Measurements from ENCODE around the gene SPPL3. TPM values are rescaled to one million over a fixed set of nuclear protein-coding genes. Genes with fewer than 3 reads are reported as not detected.

Gene SPPL3
- total and polyA plus RNA-seq, 12 donors = 9.7 to 45.0 (median 35.7) TPM

- TF ChIP-seq, protein P1, sequence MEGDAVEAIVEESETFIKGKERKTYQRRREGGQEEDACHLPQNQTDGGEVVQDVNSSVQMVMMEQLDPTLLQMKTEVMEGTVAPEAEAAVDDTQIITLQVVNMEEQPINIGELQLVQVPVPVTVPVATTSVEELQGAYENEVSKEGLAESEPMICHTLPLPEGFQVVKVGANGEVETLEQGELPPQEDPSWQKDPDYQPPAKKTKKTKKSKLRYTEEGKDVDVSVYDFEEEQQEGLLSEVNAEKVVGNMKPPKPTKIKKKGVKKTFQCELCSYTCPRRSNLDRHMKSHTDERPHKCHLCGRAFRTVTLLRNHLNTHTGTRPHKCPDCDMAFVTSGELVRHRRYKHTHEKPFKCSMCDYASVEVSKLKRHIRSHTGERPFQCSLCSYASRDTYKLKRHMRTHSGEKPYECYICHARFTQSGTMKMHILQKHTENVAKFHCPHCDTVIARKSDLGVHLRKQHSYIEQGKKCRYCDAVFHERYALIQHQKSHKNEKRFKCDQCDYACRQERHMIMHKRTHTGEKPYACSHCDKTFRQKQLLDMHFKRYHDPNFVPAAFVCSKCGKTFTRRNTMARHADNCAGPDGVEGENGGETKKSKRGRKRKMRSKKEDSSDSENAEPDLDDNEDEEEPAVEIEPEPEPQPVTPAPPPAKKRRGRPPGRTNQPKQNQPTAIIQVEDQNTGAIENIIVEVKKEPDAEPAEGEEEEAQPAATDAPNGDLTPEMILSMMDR (IDR thresholded peaks at IDR 0.05) = no peak
- no peaks in the 10 kb centered on the region for H3K36me3 ChIP-seq
- DNase-seq (no peak), ATAC-seq (no peak)
- H3K4me3 ChIP-seq = no peak overlapping the region
- no peaks in the 10 kb centered on the region for H3K9me3 ChIP-seq
- no peaks in the 10 kb centered on the region for H3K27me3 ChIP-seq
- WGBS, 2 donors = 69% methylated on average over 2 of the region's 2 CpGs
- intact Hi-C loops (cut with DNase I) = no loop called here
- H3K4me1 ChIP-seq = peaks cover 0 to 65% (median 32%) of the 10 kb centered on the region in 9 donors
- no peak overlapping the region for H3K27ac ChIP-seq
Observed at GRCh38 chr12:120818416-120818815, 85.7 kb downstream of the SPPL3 start.

- TF ChIP-seq, protein P1 (IDR thresholded peaks at IDR 0.05) = no peak
- WGBS, 2 donors = 83 to 88% methylated on average over 6 of the region's 6 CpGs
- H3K4me1 ChIP-seq = peaks cover 0 to 61% (median 26%) of the 10 kb centered on the region in 9 donors
- H3K9me3 ChIP-seq = no peaks in the 10 kb centered on the region
- DNase-seq = no peak
- H3K36me3 ChIP-seq = no peaks in the 10 kb centered on the region
- no peaks in the 10 kb centered on the region for H3K27me3 ChIP-seq
- no peak overlapping the region for H3K4me3 ChIP-seq
- no peak for ATAC-seq
- intact Hi-C loops (cut with DNase I) = no loop called here
- H3K27ac ChIP-seq = no peak overlapping the region
Observed at GRCh38 chr12:120817559-120818330, 86.4 kb downstream of the SPPL3 start.

- Histone ChIP-seq H3K9me3 (no peaks in the 10 kb centered on the region), H3K27me3 (no peaks in the 10 kb centered on the region), H3K4me3 (no peak overlapping the region), H3K27ac (no peak overlapping the region), H3K4me1 (peaks cover 0 to 47% (median 20%) of the 10 kb centered on the region in 9 donors), H3K36me3 (no peaks in the 10 kb centered on the region)
- DNase-seq = no peak
- no peak for ATAC-seq
- 50 to 81% methylated on average over 2 of the region's 2 CpGs for WGBS, 2 donors
- intact Hi-C loops (cut with DNase I) = no loop called here
- TF ChIP-seq, protein P1 (IDR thresholded peaks at IDR 0.05) = no peak
Observed at GRCh38 chr12:120816363-120816762, 87.8 kb downstream of the SPPL3 start.

DNA sequence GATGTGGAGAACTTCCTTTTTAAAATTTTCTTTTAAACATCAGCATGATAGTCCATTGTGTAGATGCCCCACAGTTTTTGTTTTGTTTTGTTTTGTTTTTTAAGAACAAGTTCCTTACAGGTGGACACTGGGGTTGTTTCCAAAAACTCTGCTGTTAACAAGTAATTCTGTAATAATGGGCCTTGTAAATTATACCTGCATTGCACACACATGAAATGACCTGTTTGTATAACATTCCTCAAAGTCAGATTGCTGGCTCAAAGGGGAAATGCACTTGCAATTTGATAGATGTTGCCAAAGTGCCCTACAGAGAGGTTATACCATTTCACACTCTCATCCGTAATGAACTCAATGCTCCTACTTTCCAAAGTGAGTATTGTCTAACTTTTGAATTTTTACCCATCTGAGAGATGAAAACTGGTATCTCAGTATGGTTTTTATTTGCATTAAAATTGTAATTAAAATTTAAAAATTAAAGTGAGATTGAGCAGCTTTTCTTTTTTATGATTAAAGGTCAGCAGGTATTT, 89.2 kb downstream of the SPPL3 start:
- intact Hi-C loops (cut with DNase I) = no loop called here
- no peaks in the 10 kb centered on the region for H3K9me3 ChIP-seq
- ATAC-seq (no peak), DNase-seq (no peak)
- H3K4me3 ChIP-seq = no peak overlapping the region
- H3K4me1 ChIP-seq = peaks cover 0 to 44% (median 20%) of the 10 kb centered on the region in 9 donors
- TF ChIP-seq, protein P1 (IDR thresholded peaks at IDR 0.05) = no peak
- WGBS, 2 donors = 36 to 49% methylated on average over 1 of the region's 1 CpG
- peaks cover 0 to 8% (median under 1%) of the 10 kb centered on the region in 9 donors for H3K36me3 ChIP-seq
- H3K27ac ChIP-seq = no peak overlapping the region
- H3K27me3 ChIP-seq = no peaks in the 10 kb centered on the region
